ENCODE results near the gene ASB4.

DNA sequence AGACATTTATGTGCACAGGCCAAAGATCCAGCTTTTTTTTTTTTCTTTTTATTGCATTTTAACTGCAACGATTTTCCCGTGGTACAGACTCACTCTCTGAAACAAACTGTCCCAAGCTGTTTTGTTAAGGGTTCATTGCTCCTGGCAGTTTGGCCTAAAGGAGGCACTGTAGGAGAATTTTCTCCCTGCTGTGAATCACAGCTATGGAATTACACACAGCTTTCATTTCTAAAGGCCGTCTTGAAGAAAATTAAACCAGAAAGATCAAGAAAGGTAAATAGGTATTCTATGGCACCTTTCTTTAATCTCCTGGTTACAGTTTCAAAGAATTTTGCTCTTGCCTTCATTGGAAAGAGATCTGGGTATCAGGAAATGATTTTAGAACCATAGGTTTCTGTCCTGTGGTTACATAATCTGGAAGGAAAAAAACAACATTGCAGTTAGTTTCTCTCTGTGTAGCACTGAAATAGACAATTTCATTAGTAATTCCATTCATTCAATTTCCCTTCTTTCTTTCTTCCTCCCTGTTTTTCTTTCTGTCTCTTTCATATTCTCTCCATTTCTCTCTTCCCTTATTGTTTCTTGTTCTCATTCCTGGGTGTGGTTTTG, 59.4 kb downstream of the ASB4 start:
- TF ChIP-seq, protein P1, sequence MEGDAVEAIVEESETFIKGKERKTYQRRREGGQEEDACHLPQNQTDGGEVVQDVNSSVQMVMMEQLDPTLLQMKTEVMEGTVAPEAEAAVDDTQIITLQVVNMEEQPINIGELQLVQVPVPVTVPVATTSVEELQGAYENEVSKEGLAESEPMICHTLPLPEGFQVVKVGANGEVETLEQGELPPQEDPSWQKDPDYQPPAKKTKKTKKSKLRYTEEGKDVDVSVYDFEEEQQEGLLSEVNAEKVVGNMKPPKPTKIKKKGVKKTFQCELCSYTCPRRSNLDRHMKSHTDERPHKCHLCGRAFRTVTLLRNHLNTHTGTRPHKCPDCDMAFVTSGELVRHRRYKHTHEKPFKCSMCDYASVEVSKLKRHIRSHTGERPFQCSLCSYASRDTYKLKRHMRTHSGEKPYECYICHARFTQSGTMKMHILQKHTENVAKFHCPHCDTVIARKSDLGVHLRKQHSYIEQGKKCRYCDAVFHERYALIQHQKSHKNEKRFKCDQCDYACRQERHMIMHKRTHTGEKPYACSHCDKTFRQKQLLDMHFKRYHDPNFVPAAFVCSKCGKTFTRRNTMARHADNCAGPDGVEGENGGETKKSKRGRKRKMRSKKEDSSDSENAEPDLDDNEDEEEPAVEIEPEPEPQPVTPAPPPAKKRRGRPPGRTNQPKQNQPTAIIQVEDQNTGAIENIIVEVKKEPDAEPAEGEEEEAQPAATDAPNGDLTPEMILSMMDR (IDR thresholded peaks at IDR 0.05; ENCODE audit: low read length), result peak; percentile 71
- no peak for TF ChIP-seq EZH2 (optimal IDR thresholded peaks at IDR 0.05; ENCODE audit: low read depth, low read length)

All from MM.1S (cell line).